ENCODE results near the gene IL1R2. TPM values are rescaled to one million over a fixed set of nuclear protein-coding genes. Genes with fewer than 3 reads are reported as not detected.

The IL1R2 gene
- total and polyA plus RNA-seq, 2 donors (not counting 1 experiment from before 2014, with no cell fraction given): 0.17 to 0.20 TPM

- no peaks in the 10 kb centered on the region for H3K79me2 ChIP-seq (ENCODE audit: control insufficient read depth, insufficient read depth, low read length)
- peaks cover 39% of the 10 kb centered on the region for H3K4me1 ChIP-seq (ENCODE audit: control insufficient read depth, extremely low read depth, insufficient read depth, low read length)
- no peaks in the 10 kb centered on the region for H3K36me3 ChIP-seq (ENCODE audit: control insufficient read depth, insufficient read depth, low read length)
- no peaks in the 10 kb centered on the region for H3K9me3 ChIP-seq (ENCODE audit: control insufficient read depth, insufficient read depth, low read depth, low read length)
- H3K27ac ChIP-seq (ENCODE audit: insufficient read depth, low read length): peak overlapping the region; percentile 77
- no peak for TF ChIP-seq EZH2 (IDR thresholded peaks at IDR 0.05; ENCODE audit: low read length, missing control alignments)
- no peak for TF ChIP-seq CTCF (conservative IDR thresholded peaks at IDR 0.05 in 1 of 2, IDR thresholded peaks at IDR 0.05 in 1 of 2; ENCODE audit: low read depth in 1 of 2, low read length in 2 of 2)
- peak overlapping the region; percentile 69 for H3K4me2 ChIP-seq (ENCODE audit: extremely low read depth, insufficient read depth, low read length)
- no peaks in the 10 kb centered on the region for H3K27me3 ChIP-seq (ENCODE audit: control insufficient read depth, insufficient read depth, low read length)
- no peak overlapping the region for H3K4me3 ChIP-seq (replicated peaks in 1 of 4; ENCODE audit: control extremely low read depth in 1 of 4, insufficient read depth in 1 of 4, low read depth in 3 of 4, low read length in 4 of 4)
- peak; percentile 81 to 96 for DNase-seq (ENCODE audit: low read depth in 2 of 2)
- no peak overlapping the region for H2AFZ ChIP-seq (ENCODE audit: low read length)
- no peaks in the 10 kb centered on the region for H4K20me1 ChIP-seq (ENCODE audit: control insufficient read depth, extremely low read depth, insufficient read depth, low read length)
- peak overlapping the region; percentile 32 for H3K9ac ChIP-seq (ENCODE audit: insufficient read depth, low read length)
These were observed 54.6 kb downstream of the IL1R2 start for GRCh38 chr2:102046135-102046986.

GRCh38 chr2:102048465-102048864 is 56.7 kb downstream of the IL1R2 start:
- Histone ChIP-seq H2AFZ (ENCODE audit: low read length) (no peak overlapping the region), H4K20me1 (ENCODE audit: control insufficient read depth, extremely low read depth, insufficient read depth, low read length) (no peaks in the 10 kb centered on the region), H3K79me2 (ENCODE audit: control insufficient read depth, insufficient read depth, low read length) (no peaks in the 10 kb centered on the region), H3K9me3 (ENCODE audit: control insufficient read depth, insufficient read depth, low read depth, low read length) (no peaks in the 10 kb centered on the region), H3K4me2 (ENCODE audit: extremely low read depth, insufficient read depth, low read length) (no peak overlapping the region), H3K9ac (ENCODE audit: insufficient read depth, low read length) (no peak overlapping the region), H3K4me1 (ENCODE audit: control insufficient read depth, extremely low read depth, insufficient read depth, low read length) (peaks cover 38% of the 10 kb centered on the region), H3K27me3 (ENCODE audit: control insufficient read depth, insufficient read depth, low read length) (no peaks in the 10 kb centered on the region), H3K36me3 (ENCODE audit: control insufficient read depth, insufficient read depth, low read length) (no peaks in the 10 kb centered on the region), H3K27ac (ENCODE audit: insufficient read depth, low read length) (peak overlapping the region; percentile 36), H3K4me3 (replicated peaks in 1 of 4; ENCODE audit: control extremely low read depth in 1 of 4, insufficient read depth in 1 of 4, low read depth in 3 of 4, low read length in 4 of 4) (no peak overlapping the region)
- TF ChIP-seq CTCF (conservative IDR thresholded peaks at IDR 0.05 in 1 of 2, IDR thresholded peaks at IDR 0.05 in 1 of 2; ENCODE audit: low read depth in 1 of 2, low read length in 2 of 2) (no peak), EZH2 (IDR thresholded peaks at IDR 0.05; ENCODE audit: low read length, missing control alignments) (no peak)
- peak; percentile 70 to 76 for DNase-seq (ENCODE audit: low read depth in 2 of 2)

GRCh38 chr2:102049756-102050443 is 58.1 kb downstream of the IL1R2 start:
- Histone ChIP-seq H3K27me3 (ENCODE audit: control insufficient read depth, insufficient read depth, low read length) (no peaks in the 10 kb centered on the region), H4K20me1 (ENCODE audit: control insufficient read depth, extremely low read depth, insufficient read depth, low read length) (no peaks in the 10 kb centered on the region), H3K9ac (ENCODE audit: insufficient read depth, low read length) (no peak overlapping the region), H3K79me2 (ENCODE audit: control insufficient read depth, insufficient read depth, low read length) (no peaks in the 10 kb centered on the region), H3K9me3 (ENCODE audit: control insufficient read depth, insufficient read depth, low read depth, low read length) (no peaks in the 10 kb centered on the region), H3K4me3 (replicated peaks in 1 of 4; ENCODE audit: control extremely low read depth in 1 of 4, insufficient read depth in 1 of 4, low read depth in 3 of 4, low read length in 4 of 4) (no peak overlapping the region), H3K27ac (ENCODE audit: insufficient read depth, low read length) (peak overlapping the region; percentile 58), H3K36me3 (ENCODE audit: control insufficient read depth, insufficient read depth, low read length) (no peaks in the 10 kb centered on the region), H3K4me1 (ENCODE audit: control insufficient read depth, extremely low read depth, insufficient read depth, low read length) (peaks cover 38% of the 10 kb centered on the region), H2AFZ (ENCODE audit: low read length) (no peak overlapping the region), H3K4me2 (ENCODE audit: extremely low read depth, insufficient read depth, low read length) (no peak overlapping the region)
- no peak for TF ChIP-seq EZH2 (IDR thresholded peaks at IDR 0.05; ENCODE audit: low read length, missing control alignments)
- no peak for TF ChIP-seq CTCF (conservative IDR thresholded peaks at IDR 0.05 in 1 of 2, IDR thresholded peaks at IDR 0.05 in 1 of 2; ENCODE audit: low read depth in 1 of 2, low read length in 2 of 2)
- peak; percentile 16 to 91 for DNase-seq (ENCODE audit: low read depth in 2 of 2)
